ENCODE results near the gene CNTN1.

The CNTN1 gene

DNA sequence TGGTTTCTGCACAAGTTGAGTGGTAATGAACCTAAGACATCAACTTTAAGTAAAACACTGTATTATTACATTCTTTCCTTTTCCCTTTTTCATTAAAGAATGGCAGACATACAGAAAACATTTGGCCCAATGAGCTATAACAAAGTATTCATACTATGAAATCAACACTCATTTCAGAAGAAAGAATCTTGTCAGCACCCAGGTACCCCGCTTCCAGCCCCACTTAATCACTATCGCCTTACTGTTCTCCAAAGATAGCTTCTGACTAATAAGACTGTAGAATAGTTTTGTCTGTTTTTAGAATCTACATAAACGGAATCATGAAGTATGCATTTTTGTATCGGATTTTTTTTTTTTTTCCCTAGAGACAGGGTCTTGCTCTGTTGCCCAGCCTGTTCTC, 9.5 kb downstream of the CNTN1 start:
- no peak overlapping the region for H3K27ac ChIP-seq
- TF ChIP-seq, protein P1, sequence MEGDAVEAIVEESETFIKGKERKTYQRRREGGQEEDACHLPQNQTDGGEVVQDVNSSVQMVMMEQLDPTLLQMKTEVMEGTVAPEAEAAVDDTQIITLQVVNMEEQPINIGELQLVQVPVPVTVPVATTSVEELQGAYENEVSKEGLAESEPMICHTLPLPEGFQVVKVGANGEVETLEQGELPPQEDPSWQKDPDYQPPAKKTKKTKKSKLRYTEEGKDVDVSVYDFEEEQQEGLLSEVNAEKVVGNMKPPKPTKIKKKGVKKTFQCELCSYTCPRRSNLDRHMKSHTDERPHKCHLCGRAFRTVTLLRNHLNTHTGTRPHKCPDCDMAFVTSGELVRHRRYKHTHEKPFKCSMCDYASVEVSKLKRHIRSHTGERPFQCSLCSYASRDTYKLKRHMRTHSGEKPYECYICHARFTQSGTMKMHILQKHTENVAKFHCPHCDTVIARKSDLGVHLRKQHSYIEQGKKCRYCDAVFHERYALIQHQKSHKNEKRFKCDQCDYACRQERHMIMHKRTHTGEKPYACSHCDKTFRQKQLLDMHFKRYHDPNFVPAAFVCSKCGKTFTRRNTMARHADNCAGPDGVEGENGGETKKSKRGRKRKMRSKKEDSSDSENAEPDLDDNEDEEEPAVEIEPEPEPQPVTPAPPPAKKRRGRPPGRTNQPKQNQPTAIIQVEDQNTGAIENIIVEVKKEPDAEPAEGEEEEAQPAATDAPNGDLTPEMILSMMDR (IDR thresholded peaks at IDR 0.05; ENCODE audit: low read depth, low read length) = no peak
- H3K4me3 ChIP-seq (ENCODE audit: low read depth, low read length) = no peak overlapping the region
- H3K27me3 ChIP-seq (ENCODE audit: insufficient read depth, low read depth, severe bottlenecking) = no peaks in the 10 kb centered on the region
- no peaks in the 10 kb centered on the region for H3K36me3 ChIP-seq
- no peaks in the 10 kb centered on the region for H3K9me3 ChIP-seq (ENCODE audit: severe bottlenecking)
- DNase-seq = no peak

DNA sequence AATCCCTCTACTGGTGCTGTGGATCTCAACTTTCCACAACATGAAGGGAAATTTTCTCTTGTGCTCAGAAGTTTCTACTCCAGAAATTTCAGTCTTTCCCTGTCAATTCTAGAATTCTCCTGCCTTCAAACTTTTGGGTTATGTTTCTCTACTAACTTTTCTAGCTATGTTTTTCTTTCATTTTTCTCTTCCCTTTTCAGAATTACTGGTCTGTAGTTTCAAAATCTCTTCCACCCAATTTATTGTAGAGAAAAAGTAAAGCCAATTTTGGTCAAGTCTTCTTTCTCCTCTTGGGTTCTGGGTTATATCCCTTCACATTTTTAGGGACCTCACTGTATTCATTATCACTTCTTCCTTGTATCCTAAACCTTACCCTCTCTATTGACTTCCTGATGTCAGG, 18.9 kb downstream of the CNTN1 start:
- no peaks in the 10 kb centered on the region for H3K36me3 ChIP-seq
- no peak overlapping the region for H3K4me3 ChIP-seq (ENCODE audit: low read depth, low read length)
- no peaks in the 10 kb centered on the region for H3K27me3 ChIP-seq (ENCODE audit: insufficient read depth, low read depth, severe bottlenecking)
- no peak for DNase-seq
- H3K27ac ChIP-seq = no peak overlapping the region
- no peaks in the 10 kb centered on the region for H3K9me3 ChIP-seq (ENCODE audit: severe bottlenecking)
- TF ChIP-seq, protein P1 (IDR thresholded peaks at IDR 0.05; ENCODE audit: low read depth, low read length) = no peak

DNA sequence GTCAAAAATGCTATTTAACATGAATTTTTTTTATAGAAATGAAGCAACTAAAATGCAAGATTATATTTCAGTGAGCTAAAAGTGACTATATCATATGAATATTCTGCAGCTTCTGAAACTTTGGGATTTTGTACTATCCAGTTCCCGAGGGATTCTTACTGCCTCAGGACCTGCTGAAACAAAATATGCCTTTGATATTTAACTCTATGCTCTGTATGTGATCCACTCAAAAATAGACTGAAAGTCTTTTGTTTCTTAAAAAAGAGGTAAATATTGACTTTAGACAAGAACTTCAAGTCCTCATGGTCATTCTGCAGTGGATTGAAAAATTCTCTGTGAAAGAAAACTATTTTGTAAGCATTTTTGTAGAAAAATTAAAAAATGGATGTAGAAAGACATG, 22.4 kb downstream of the CNTN1 start:
- no peaks in the 10 kb centered on the region for H3K9me3 ChIP-seq (ENCODE audit: severe bottlenecking)
- H3K27ac ChIP-seq = no peak overlapping the region
- H3K4me3 ChIP-seq (ENCODE audit: low read depth, low read length) = no peak overlapping the region
- no peaks in the 10 kb centered on the region for H3K27me3 ChIP-seq (ENCODE audit: insufficient read depth, low read depth, severe bottlenecking)
- H3K36me3 ChIP-seq = no peaks in the 10 kb centered on the region
- TF ChIP-seq, protein P1 (IDR thresholded peaks at IDR 0.05; ENCODE audit: low read depth, low read length) = no peak
- DNase-seq = no peak

DNA sequence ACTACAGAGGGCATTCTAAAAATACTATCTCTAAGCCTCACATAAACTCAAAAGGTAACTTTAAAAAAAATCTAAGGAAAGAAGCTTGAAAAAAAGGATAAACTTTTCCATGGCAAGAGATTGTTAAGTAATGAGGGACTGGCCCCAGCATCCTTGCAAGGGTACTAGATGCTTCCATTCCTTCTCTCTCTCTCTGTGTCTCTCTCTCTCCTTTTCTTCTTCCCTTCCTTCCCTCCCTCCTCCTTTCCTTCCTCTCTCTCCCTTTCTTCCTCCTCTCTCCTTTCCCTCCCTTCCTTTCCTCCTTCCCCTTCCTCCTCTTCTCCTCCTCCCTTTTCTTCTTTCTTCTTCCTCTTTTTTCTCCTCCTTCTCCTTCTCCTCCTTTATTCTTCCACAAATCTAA, 23.8 kb downstream of the CNTN1 start:
- TF ChIP-seq, protein P1 (IDR thresholded peaks at IDR 0.05; ENCODE audit: low read depth, low read length) = no peak
- Histone ChIP-seq H3K4me3 (ENCODE audit: low read depth, low read length) (no peak overlapping the region), H3K27ac (no peak overlapping the region), H3K36me3 (no peaks in the 10 kb centered on the region), H3K27me3 (ENCODE audit: insufficient read depth, low read depth, severe bottlenecking) (no peaks in the 10 kb centered on the region), H3K9me3 (ENCODE audit: severe bottlenecking) (no peaks in the 10 kb centered on the region)
- no peak for DNase-seq

DNA sequence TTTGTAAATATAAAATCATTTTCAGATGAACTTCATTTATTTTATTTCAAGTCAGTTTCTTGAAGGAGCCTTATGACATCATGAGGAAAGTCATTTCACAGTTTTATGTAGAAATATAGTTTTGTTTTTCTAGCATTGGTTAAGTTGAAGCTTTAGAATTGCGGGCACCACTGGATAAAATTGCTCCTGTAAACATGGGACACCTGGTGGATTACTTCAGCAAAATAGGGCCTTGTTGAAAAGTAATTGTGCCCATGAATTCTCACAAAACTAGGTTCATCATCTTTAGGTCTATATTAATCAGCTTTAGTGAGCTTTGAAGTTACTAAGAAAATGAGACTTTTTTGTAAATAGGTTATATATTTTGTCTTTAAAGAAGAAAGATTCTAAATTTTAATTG, 25.3 kb downstream of the CNTN1 start:
- DNase-seq = no peak
- no peak overlapping the region for H3K27ac ChIP-seq
- H3K4me3 ChIP-seq (ENCODE audit: low read depth, low read length) = no peak overlapping the region
- H3K36me3 ChIP-seq = no peaks in the 10 kb centered on the region
- no peaks in the 10 kb centered on the region for H3K9me3 ChIP-seq (ENCODE audit: severe bottlenecking)
- TF ChIP-seq, protein P1 (IDR thresholded peaks at IDR 0.05; ENCODE audit: low read depth, low read length) = no peak
- no peaks in the 10 kb centered on the region for H3K27me3 ChIP-seq (ENCODE audit: insufficient read depth, low read depth, severe bottlenecking)

DNA sequence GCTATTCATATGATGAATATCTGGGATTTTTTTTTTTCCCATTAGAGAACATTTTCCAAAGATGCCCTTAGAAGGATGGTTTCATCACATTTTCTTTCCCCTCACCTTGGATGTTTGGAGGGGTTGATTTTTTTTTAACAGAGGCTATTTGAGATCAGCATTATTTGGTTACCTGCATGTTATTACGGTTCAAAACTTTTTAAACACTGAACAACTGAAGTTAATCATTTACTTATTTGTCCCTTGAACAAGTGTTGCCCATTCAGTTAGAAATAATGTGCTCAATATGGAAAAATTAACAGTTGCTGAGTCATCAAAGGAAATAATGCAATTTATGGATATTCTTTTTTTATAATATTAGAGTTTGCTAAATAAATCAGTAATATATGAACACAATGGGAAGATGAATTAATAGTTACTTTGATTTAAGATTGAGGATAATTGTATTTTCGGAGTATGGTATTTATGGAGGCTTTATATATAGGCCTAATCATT, 26.7 kb downstream of the CNTN1 start:
- TF ChIP-seq, protein P1 (IDR thresholded peaks at IDR 0.05; ENCODE audit: low read depth, low read length) = no peak
- H3K36me3 ChIP-seq = no peaks in the 10 kb centered on the region
- H3K27me3 ChIP-seq (ENCODE audit: insufficient read depth, low read depth, severe bottlenecking) = no peaks in the 10 kb centered on the region

More for the DNA sequence above, 26.7 kb downstream of the CNTN1 start:
- no peaks in the 10 kb centered on the region for H3K9me3 ChIP-seq (ENCODE audit: severe bottlenecking)
- no peak overlapping the region for H3K27ac ChIP-seq
- no peak overlapping the region for H3K4me3 ChIP-seq (ENCODE audit: low read depth, low read length)
- no peak for DNase-seq
